Measurements from ENCODE around the gene RBM26. TPM values are rescaled to one million over a fixed set of nuclear protein-coding genes. Genes with fewer than 3 reads are reported as not detected.
A peak's percentile ranks its signal among the peaks of the same experiment; 100 is the strongest.

The RBM26 gene
- total RNA-seq, 5 donors from 2014 or later (not counting 1 experiment from before 2014, with no cell fraction given): 76.7 to 97.8 (median 77.9) TPM

DNA sequence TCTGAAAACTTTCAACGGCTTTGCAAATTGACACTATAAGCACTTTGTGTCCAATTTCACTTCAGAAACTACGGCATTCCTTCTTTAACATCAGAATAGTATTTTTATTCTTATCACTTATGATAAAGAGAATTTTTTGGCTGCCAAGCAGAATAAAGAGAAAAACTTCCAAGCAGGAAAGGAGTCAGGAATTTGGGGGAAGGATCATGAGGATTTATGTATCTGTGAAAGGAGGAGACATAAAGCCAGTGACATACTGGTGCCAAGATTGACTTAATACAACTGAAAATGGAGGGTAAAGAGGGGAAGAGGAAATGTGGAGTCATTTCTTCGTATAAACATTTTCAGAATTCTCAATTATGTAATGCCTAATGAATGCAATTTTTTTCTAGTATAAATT lies 94.7 kb downstream of the RBM26 start:
- WGBS (ENCODE audit: insufficient coverage): no CpG with 5 or more reads among the region's 3 CpGs
- Mint-ChIP-seq H3K4me1 (no peaks in the 10 kb centered on the region), H3K9me3 (no peaks in the 10 kb centered on the region), H3K36me3 (peaks cover 9% of the 10 kb centered on the region), H3K27ac (peak overlapping the region in 1 of 2 donors; percentile 1), H3K4me3 (no peak overlapping the region), H3K27me3 (no peaks in the 10 kb centered on the region)
- Histone ChIP-seq H3K27me3 (replicated peaks in 1 of 2; ENCODE audit: control insufficient read depth in 2 of 2, extremely low read depth in 1 of 2, insufficient read depth in 2 of 2, low read length in 1 of 2) (no peaks in the 10 kb centered on the region), H3K9me3 (no peaks in the 10 kb centered on the region), H3K4me3 (ENCODE audit: control insufficient read depth in 1 of 2, extremely low read depth in 1 of 2, low read length in 1 of 2) (no peak overlapping the region), H3K36me3 (ENCODE audit: control insufficient read depth in 2 of 2, extremely low read depth in 1 of 2, insufficient read depth in 1 of 2, low read length in 1 of 2) (no peaks in the 10 kb centered on the region), H3K27ac (ENCODE audit: low read length) (no peak overlapping the region), H3K4me1 (ENCODE audit: control insufficient read depth in 1 of 2, extremely low read depth in 1 of 2, insufficient read depth in 2 of 2, low read length in 2 of 2) (no peaks in the 10 kb centered on the region)
- CTCF ChIA-PET: no interaction called here
- POLR2A ChIA-PET: no interaction called here
- ATAC-seq (replicated peaks in 1 of 4): no peak
- DNase-seq: no peak

DNA sequence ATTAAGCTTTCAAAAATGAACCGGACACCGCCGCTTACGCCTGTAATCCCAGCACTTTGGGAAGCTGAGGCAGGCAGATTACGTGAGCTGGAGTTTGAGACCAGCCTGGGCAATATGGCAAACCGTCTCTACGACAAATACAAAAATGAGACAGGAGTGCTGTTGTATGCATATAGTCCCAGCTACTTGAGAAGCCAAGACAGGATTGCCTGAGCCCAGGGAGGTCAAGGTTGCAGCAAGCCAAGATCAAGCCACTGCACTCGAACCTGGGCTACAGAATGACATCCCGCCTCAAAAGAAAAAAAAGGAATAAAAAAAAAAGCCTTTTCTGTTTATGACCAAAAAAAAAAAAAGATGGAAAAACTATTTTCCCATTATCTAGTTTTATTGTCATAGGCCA lies 96.4 kb downstream of the RBM26 start:
- no peak overlapping the region for H3K27ac ChIP-seq (ENCODE audit: low read length)
- H3K4me3 ChIP-seq (ENCODE audit: control insufficient read depth in 1 of 2, extremely low read depth in 1 of 2, low read length in 1 of 2): no peak overlapping the region
- DNase-seq (no peak), ATAC-seq (replicated peaks in 1 of 4) (no peak)
- Mint-ChIP-seq H3K36me3 (peaks cover 3% of the 10 kb centered on the region), H3K27me3 (peaks cover 0 to 2% of the 10 kb centered on the region in 2 donors), H3K4me1 (no peaks in the 10 kb centered on the region), H3K4me3 (no peak overlapping the region), H3K27ac (no peak overlapping the region), H3K9me3 (no peaks in the 10 kb centered on the region)
- no peaks in the 10 kb centered on the region for H3K4me1 ChIP-seq (ENCODE audit: control insufficient read depth in 1 of 2, extremely low read depth in 1 of 2, insufficient read depth in 2 of 2, low read length in 2 of 2)
- ChIA-PET POLR2A (no interaction called here), CTCF (no interaction called here)
- H3K36me3 ChIP-seq (ENCODE audit: control insufficient read depth in 2 of 2, extremely low read depth in 1 of 2, insufficient read depth in 1 of 2, low read length in 1 of 2): no peaks in the 10 kb centered on the region
- H3K9me3 ChIP-seq: no peaks in the 10 kb centered on the region
- no peaks in the 10 kb centered on the region for H3K27me3 ChIP-seq (replicated peaks in 1 of 2; ENCODE audit: control insufficient read depth in 2 of 2, extremely low read depth in 1 of 2, insufficient read depth in 2 of 2, low read length in 1 of 2)
- 93% methylated on average over 6 of the region's 9 CpGs for WGBS (ENCODE audit: insufficient coverage)

DNA sequence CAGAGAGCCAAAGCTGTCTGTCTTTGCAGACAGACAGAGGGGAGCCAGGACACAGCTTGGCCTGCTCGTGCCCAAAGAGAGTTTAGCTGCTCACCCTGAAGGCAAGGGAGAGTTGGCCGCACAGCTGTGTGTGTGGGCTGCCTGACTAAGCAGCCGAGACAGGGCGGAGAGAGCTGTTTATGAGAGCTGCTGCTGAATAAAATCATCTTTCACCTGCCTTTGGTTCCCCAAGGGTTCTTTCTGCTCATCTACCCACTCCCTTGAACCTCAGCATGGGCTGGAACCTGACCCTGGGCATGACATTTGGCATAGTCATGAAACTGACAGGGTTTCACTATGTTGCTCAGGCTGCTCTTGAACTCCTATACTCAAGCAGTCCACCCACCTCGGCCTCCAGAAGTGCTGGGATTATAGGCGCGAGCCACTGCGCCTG lies 98.2 kb downstream of the RBM26 start:
- Histone ChIP-seq H3K4me3 (ENCODE audit: control insufficient read depth in 1 of 2, extremely low read depth in 1 of 2, low read length in 1 of 2) (no peak overlapping the region), H3K27me3 (replicated peaks in 1 of 2; ENCODE audit: control insufficient read depth in 2 of 2, extremely low read depth in 1 of 2, insufficient read depth in 2 of 2, low read length in 1 of 2) (no peaks in the 10 kb centered on the region), H3K36me3 (ENCODE audit: control insufficient read depth in 2 of 2, extremely low read depth in 1 of 2, insufficient read depth in 1 of 2, low read length in 1 of 2) (no peaks in the 10 kb centered on the region), H3K4me1 (ENCODE audit: control insufficient read depth in 1 of 2, extremely low read depth in 1 of 2, insufficient read depth in 2 of 2, low read length in 2 of 2) (no peaks in the 10 kb centered on the region), H3K27ac (ENCODE audit: low read length) (no peak overlapping the region), H3K9me3 (no peaks in the 10 kb centered on the region)
- Mint-ChIP-seq H3K4me3 (no peak overlapping the region), H3K27ac (no peak overlapping the region), H3K36me3 (no peaks in the 10 kb centered on the region), H3K9me3 (peaks cover 0 to 2% (median 0%) of the 10 kb centered on the region in 3 donors), H3K4me1 (no peaks in the 10 kb centered on the region), H3K27me3 (peaks cover 3 to 4% of the 10 kb centered on the region in 2 donors)
- ChIA-PET POLR2A (interaction anchor here in 1 of 2 donors (0.6 kb wide), 1 partner anchor 127 kb away, joined by 3 read pairs; no protein-coding TSS in a partner anchor), CTCF (no interaction called here)
- ATAC-seq (replicated peaks in 1 of 4) (no peak), DNase-seq (no peak)
- WGBS (ENCODE audit: insufficient coverage): 65% methylated on average over 2 of the region's 8 CpGs

DNA sequence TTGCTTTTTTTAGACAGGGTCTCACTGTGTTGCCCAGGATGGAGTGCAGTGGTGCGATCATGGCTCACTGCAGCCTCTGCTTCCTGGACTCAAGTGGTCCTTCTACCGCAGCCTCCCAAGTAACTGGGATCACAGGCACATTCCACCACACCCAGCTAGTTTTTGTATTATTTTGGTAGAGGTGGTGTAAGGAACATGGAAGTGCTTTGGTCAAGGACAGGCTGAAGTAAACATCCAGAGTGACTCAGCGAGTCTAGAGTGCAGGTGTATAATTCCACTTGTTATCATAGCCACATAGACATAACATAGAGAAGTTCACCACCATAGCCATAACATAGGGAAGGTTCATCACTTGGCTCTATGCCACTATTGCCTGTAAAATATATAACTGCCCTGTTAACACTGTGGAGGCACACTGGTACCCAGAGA lies 98.6 kb downstream of the RBM26 start:
- WGBS (ENCODE audit: insufficient coverage): 83% methylated on average over 1 of the region's 3 CpGs
- Histone ChIP-seq H3K4me3 (ENCODE audit: control insufficient read depth in 1 of 2, extremely low read depth in 1 of 2, low read length in 1 of 2) (no peak overlapping the region), H3K27me3 (replicated peaks in 1 of 2; ENCODE audit: control insufficient read depth in 2 of 2, extremely low read depth in 1 of 2, insufficient read depth in 2 of 2, low read length in 1 of 2) (no peaks in the 10 kb centered on the region), H3K9me3 (no peaks in the 10 kb centered on the region), H3K36me3 (ENCODE audit: control insufficient read depth in 2 of 2, extremely low read depth in 1 of 2, insufficient read depth in 1 of 2, low read length in 1 of 2) (no peaks in the 10 kb centered on the region), H3K4me1 (ENCODE audit: control insufficient read depth in 1 of 2, extremely low read depth in 1 of 2, insufficient read depth in 2 of 2, low read length in 2 of 2) (no peaks in the 10 kb centered on the region), H3K27ac (ENCODE audit: low read length) (no peak overlapping the region)
- ATAC-seq (replicated peaks in 1 of 4): no peak
- DNase-seq: no peak
- Mint-ChIP-seq H3K4me3 (no peak overlapping the region), H3K9me3 (peaks cover 0 to 4% (median 0%) of the 10 kb centered on the region in 3 donors), H3K27me3 (peaks cover 7 to 8% of the 10 kb centered on the region in 2 donors), H3K4me1 (no peaks in the 10 kb centered on the region), H3K27ac (no peak overlapping the region), H3K36me3 (no peaks in the 10 kb centered on the region)
- CTCF ChIA-PET: no interaction called here
- POLR2A ChIA-PET: interaction anchor here in 1 of 2 donors (0.6 kb wide), 1 partner anchor 126 kb away, joined by 3 read pairs; no protein-coding TSS in a partner anchor

DNA sequence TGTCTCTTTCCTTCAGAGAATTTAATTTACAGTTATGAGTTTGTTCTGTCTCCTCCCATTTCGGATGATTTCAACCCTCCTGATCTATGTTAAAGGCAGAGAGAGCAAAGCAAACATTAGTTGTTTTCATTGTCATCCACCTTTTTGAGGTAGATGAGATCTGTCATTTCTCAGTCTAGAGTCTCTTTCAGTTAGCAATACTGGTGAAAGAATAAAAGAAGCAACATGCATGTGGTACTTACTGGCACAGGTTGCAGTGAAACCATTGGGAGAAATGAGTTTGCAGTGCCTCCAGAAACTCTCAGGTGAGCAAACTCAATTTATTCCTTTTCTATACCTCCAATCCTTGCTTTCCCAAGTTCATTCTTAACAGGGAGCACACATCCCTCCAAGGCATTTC lies 99.4 kb downstream of the RBM26 start:
- H3K27ac Mint-ChIP-seq: no peak overlapping the region
- no CpG with 5 or more reads among the region's 1 CpG for WGBS (ENCODE audit: insufficient coverage)
- ChIA-PET POLR2A (no interaction called here), CTCF (no interaction called here)
- H3K27me3 Mint-ChIP-seq: peaks cover 9 to 11% of the 10 kb centered on the region in 2 donors
- H3K27ac ChIP-seq (ENCODE audit: low read length): no peak overlapping the region
- no peaks in the 10 kb centered on the region for H3K9me3 ChIP-seq
- H3K36me3 Mint-ChIP-seq: no peaks in the 10 kb centered on the region
- peaks cover 0 to 4% (median 0%) of the 10 kb centered on the region in 3 donors for H3K9me3 Mint-ChIP-seq
- no peak overlapping the region for H3K4me3 Mint-ChIP-seq
- no peaks in the 10 kb centered on the region for H3K36me3 ChIP-seq (ENCODE audit: control insufficient read depth in 2 of 2, extremely low read depth in 1 of 2, insufficient read depth in 1 of 2, low read length in 1 of 2)
- no peak overlapping the region for H3K4me3 ChIP-seq (ENCODE audit: control insufficient read depth in 1 of 2, extremely low read depth in 1 of 2, low read length in 1 of 2)
- ATAC-seq (replicated peaks in 1 of 4) (no peak), DNase-seq (no peak)
- H3K27me3 ChIP-seq (replicated peaks in 1 of 2; ENCODE audit: control insufficient read depth in 2 of 2, extremely low read depth in 1 of 2, insufficient read depth in 2 of 2, low read length in 1 of 2): no peaks in the 10 kb centered on the region
- H3K4me1 ChIP-seq (ENCODE audit: control insufficient read depth in 1 of 2, extremely low read depth in 1 of 2, insufficient read depth in 2 of 2, low read length in 2 of 2): no peaks in the 10 kb centered on the region
- H3K4me1 Mint-ChIP-seq: no peaks in the 10 kb centered on the region

DNA sequence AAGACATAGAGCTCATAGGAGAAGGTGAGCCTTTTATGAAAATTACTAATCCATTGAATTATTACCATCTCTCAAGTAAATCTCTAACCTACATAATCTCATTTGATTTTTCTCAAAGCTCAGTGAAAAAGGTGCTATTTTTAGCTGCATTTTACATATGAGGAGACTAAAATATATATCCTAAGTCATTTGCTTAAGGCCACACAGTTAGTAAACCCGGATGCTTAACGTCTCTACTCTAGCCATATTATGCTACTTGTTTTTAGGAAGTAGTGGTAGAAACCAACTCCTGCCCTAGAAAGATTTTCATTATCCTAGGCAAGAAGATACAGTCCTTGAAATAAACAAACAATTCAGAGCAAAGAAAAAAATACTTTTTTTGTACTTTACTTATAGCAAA lies 108.9 kb downstream of the RBM26 start:
- ChIA-PET CTCF (interaction anchor here in 1 of 2 donors (0.6 kb wide), 1 partner anchor 1326 kb away, joined by 7 read pairs; no protein-coding TSS in a partner anchor), POLR2A (no interaction called here)
- H3K4me1 ChIP-seq (ENCODE audit: control insufficient read depth in 1 of 2, extremely low read depth in 1 of 2, insufficient read depth in 2 of 2, low read length in 2 of 2): no peaks in the 10 kb centered on the region
- H3K9me3 Mint-ChIP-seq: no peaks in the 10 kb centered on the region
- no peak overlapping the region for H3K4me3 ChIP-seq (ENCODE audit: control insufficient read depth in 1 of 2, extremely low read depth in 1 of 2, low read length in 1 of 2)
- WGBS (ENCODE audit: insufficient coverage): no CpG with 5 or more reads among the region's 2 CpGs
- DNase-seq (no peak), ATAC-seq (replicated peaks in 1 of 4) (no peak)
- no peaks in the 10 kb centered on the region for H3K36me3 ChIP-seq (ENCODE audit: control insufficient read depth in 2 of 2, extremely low read depth in 1 of 2, insufficient read depth in 1 of 2, low read length in 1 of 2)
- H3K27me3 Mint-ChIP-seq: peaks cover 17 to 23% of the 10 kb centered on the region in 2 donors
- H3K4me3 Mint-ChIP-seq: no peak overlapping the region
- H3K36me3 Mint-ChIP-seq: no peaks in the 10 kb centered on the region
- H3K4me1 Mint-ChIP-seq: no peaks in the 10 kb centered on the region
- H3K27ac ChIP-seq (ENCODE audit: low read length): no peak overlapping the region
- H3K27me3 ChIP-seq (replicated peaks in 1 of 2; ENCODE audit: control insufficient read depth in 2 of 2, extremely low read depth in 1 of 2, insufficient read depth in 2 of 2, low read length in 1 of 2): peaks cover 0 to 8% of the 10 kb centered on the region in 2 experiments
- H3K27ac Mint-ChIP-seq: no peak overlapping the region
- no peaks in the 10 kb centered on the region for H3K9me3 ChIP-seq
